GM12875 (cell line): ENCODE results near the gene UNC13C.

Experiments
- H3K4me3 ChIP-seq: one replicate; pipeline ENCODE4 v1.5.1; 2011; ENCODE audit warnings: low read depth, low read length, control low read depth
- CTCF ChIP-seq: IDR thresholded peaks from 2 replicates; pipeline ENCODE4 v1.5.1; 2011; ENCODE audit warnings: low read depth, mild to moderate bottlenecking, control low read depth, inconsistent platforms, low read length, moderate library complexity, borderline replicate concordance; ENCODE audit not compliant: insufficient read depth

Gene UNC13C

GRCh38 chr15:54033869-54034458, 55.7 kb downstream of the UNC13C start:
- no peak overlapping the region for H3K4me3 ChIP-seq
- no peak for TF ChIP-seq CTCF

GRCh38 chr15:54035616-54036015, 57.4 kb downstream of the UNC13C start:
- H3K4me3 ChIP-seq, result no peak overlapping the region
- no peak for TF ChIP-seq CTCF

GRCh38 chr15:54045397-54045796, 67.2 kb downstream of the UNC13C start:
- no peak overlapping the region for H3K4me3 ChIP-seq
- no peak for TF ChIP-seq CTCF

DNA sequence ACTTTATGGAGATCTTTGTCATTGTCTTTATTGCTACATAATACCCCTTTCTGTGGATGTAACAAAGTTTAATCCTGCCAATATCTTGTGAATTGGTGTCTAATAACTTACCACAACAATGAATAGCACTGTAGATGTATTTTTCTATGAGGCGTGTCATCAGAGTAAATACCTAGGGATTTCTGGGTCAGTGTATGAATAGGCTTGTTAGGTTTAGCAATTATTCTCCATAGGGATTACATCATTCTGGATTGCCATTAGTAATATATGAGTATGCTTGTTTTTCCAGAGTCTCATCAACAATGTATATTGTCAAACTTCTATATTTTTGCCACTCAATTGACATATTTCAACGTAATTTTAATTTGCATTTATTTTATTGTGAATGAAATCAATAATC, 67.9 kb downstream of the UNC13C start:
- H3K4me3 ChIP-seq, result no peak overlapping the region
- TF ChIP-seq CTCF, result no peak

DNA sequence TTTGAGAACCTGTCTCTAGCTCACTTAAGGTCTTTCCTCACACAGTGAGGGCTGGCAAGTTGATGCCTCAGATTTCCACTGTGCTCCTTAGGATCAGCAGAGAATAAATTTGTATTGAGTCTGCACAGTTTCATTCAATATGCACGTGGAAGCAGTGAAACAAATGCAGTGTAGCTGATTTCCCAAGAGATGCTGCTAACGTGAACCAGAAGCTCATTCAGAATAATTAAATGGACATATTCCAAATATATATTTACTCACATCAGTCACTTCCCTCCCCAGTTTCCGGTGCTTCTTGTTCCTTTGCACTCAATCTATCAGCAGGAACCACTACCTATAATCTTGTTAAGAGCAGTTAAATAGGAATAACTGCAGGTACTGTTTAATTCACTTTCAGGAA, 86.1 kb downstream of the UNC13C start:
- no peak for TF ChIP-seq CTCF
- no peak overlapping the region for H3K4me3 ChIP-seq

DNA sequence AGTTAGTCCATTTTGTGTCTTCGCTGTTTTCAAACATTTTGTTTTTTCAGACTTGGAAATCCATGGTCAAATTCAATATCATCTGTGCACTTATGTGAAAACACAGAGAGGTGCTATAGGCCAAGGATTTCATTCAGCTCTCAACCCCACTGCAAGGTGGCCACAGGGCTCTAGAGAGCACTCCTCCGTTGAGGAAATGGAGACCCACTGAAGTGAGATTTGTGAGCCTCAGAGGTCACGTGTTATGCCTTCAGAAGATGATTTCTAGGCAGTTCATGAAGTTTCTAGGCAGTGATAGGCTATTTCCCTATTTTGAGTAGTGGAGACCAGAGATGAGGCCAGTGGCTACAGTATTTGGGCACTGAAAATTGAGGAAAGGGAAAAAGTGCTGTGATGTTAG, 88.2 kb downstream of the UNC13C start:
- TF ChIP-seq CTCF, result no peak
- no peak overlapping the region for H3K4me3 ChIP-seq

- peak; percentile 83 for TF ChIP-seq CTCF
- no peak overlapping the region for H3K4me3 ChIP-seq
Measured at GRCh38 chr15:54082836-54083492, 104.7 kb downstream of the UNC13C start.
